ENCODE results near the gene ATP2C2.
"Not testable (repeated sequence)": the region's sequence is repeated elsewhere in the genome, so short reads cannot be mapped to it uniquely, and the experiment has no call there.

The ATP2C2 gene

GRCh38 chr16:84368308-84368996 lies at the start of gene ATP2C2:
TSS of gene ATP2C2 (plus strand) at chr16:84368538. CDS start at chr16:84368616, 78 bp downstream.
- DNase-seq, result no peak

- DNase-seq, result no peak
Measured at GRCh38 chr16:84319146-84319760, 49.1 kb upstream of the ATP2C2 start.

- DNase-seq, result no peak
Measured at GRCh38 chr16:84320511-84320910, 47.8 kb upstream of the ATP2C2 start.

GRCh38 chr16:84321932-84322331 lies 46.4 kb upstream of the ATP2C2 start:
- DNase-seq, result no peak

- DNase-seq, result no peak
Measured at GRCh38 chr16:84322749-84323148, 45.6 kb upstream of the ATP2C2 start.

GRCh38 chr16:84323606-84324005 lies 44.7 kb upstream of the ATP2C2 start:
- no peak for DNase-seq

GRCh38 chr16:84324434-84325262 lies 43.7 kb upstream of the ATP2C2 start:
- DNase-seq, result no peak

- no peak for DNase-seq
Measured at GRCh38 chr16:84326545-84326944, 41.8 kb upstream of the ATP2C2 start.

- no peak for DNase-seq
Measured at GRCh38 chr16:84327926-84328505, 40.3 kb upstream of the ATP2C2 start.

GRCh38 chr16:84329016-84329415 lies 39.3 kb upstream of the ATP2C2 start:
- no peak for DNase-seq

- DNase-seq, result no peak
Measured at GRCh38 chr16:84329843-84330684, 38.3 kb upstream of the ATP2C2 start.

GRCh38 chr16:84330685-84331050 lies 37.7 kb upstream of the ATP2C2 start:
- DNase-seq, result no peak

- DNase-seq, result no peak
Measured at GRCh38 chr16:84331998-84332780, 36.1 kb upstream of the ATP2C2 start.

- DNase-seq, result no peak
Measured at GRCh38 chr16:84332975-84333684, 35.2 kb upstream of the ATP2C2 start.

- DNase-seq, result no peak
Measured at GRCh38 chr16:84334058-84334457, 34.3 kb upstream of the ATP2C2 start.

GRCh38 chr16:84334482-84334881 lies 33.9 kb upstream of the ATP2C2 start:
- DNase-seq, result no peak

GRCh38 chr16:84337236-84337635 lies 31.1 kb upstream of the ATP2C2 start:
- not testable (repeated sequence) for DNase-seq

GRCh38 chr16:84339311-84339710 lies 29.0 kb upstream of the ATP2C2 start:
- DNase-seq, result no peak

GRCh38 chr16:84339766-84340165 lies 28.6 kb upstream of the ATP2C2 start:
- DNase-seq, result no peak

GRCh38 chr16:84340325-84341040 lies 27.9 kb upstream of the ATP2C2 start:
- no peak for DNase-seq
